ENCODE results near the gene HINFP. TPM values are rescaled to one million over a fixed set of nuclear protein-coding genes. Genes with fewer than 3 reads are reported as not detected.

The HINFP gene
- total and polyA plus RNA-seq, 2 of the 8 experiments (the other 6 are each of a cell fraction or from before 2014, with no cell fraction given) = 35.0 to 37.3 TPM

GRCh38 chr11:119117004-119117706 is 4.2 kb upstream of the HINFP start (continued):
- TF ChIP-seq E2F6 (IDR thresholded peaks at IDR 0.05) (no peak), ASH2L (IDR thresholded peaks at IDR 0.05; ENCODE audit: low read length) (no peak), MAFK (IDR thresholded peaks at IDR 0.05; ENCODE audit: low read depth, low read length) (no peak), SP2 (IDR thresholded peaks at IDR 0.05; ENCODE audit: low read length) (no peak), PHF8 (conservative IDR thresholded peaks at IDR 0.05; ENCODE audit: low read depth, low read length) (no peak), CHD7 (IDR thresholded peaks at IDR 0.05; ENCODE audit: insufficient replicate concordance, low read length) (no peak), BCL11A (IDR thresholded peaks at IDR 0.05; ENCODE audit: low read depth in 2 of 2, low read length in 2 of 2) (no peak)

Measured in H1 (cell line).